ENCODE results near the gene KCNK15. TPM values are rescaled to one million over a fixed set of nuclear protein-coding genes. Genes with fewer than 3 reads are reported as not detected.

KCNK15 gene
- total RNA-seq, 1 experiment from 2014 or later: 0.33 TPM

DNA sequence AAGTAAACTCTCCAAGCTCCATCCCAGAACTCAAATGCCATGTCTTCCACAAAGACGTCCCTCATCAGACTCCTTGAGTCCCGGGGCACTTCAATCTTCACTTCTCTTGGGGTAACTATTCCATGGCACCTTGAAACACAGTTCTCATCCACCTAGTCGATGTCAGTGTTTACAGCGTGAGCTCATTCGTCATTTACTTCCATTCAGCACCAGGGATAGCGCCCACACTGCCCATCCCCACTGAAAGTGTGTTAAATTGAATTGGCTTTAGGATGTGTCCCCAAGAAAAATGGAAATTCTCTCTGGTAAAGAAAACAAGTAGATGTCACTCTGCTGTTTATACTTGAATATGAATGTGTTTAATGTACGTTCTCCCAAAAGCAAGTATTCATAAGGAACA is 31.3 kb downstream of the KCNK15 start:
- no peaks in the 10 kb centered on the region for H3K79me2 ChIP-seq (ENCODE audit: insufficient read depth, low read length)
- H3K4ac ChIP-seq (ENCODE audit: low read depth, low read length): no peak overlapping the region
- no peak overlapping the region for H3K18ac ChIP-seq (ENCODE audit: insufficient read length, low read depth, low read length)
- DNase-seq: no peak
- H2BK5ac ChIP-seq (ENCODE audit: insufficient read length, low read length): no peak overlapping the region
- no peak overlapping the region for H4K5ac ChIP-seq (ENCODE audit: insufficient read length, low read depth, low read length)
- H4K20me1 ChIP-seq (ENCODE audit: control insufficient read depth, insufficient read depth, insufficient read length): no peaks in the 10 kb centered on the region
- no peak overlapping the region for H3K4me2 ChIP-seq (ENCODE audit: insufficient read depth, insufficient read length, low read length)
- no peak overlapping the region for H2BK120ac ChIP-seq (ENCODE audit: low read depth, low read length, poor library complexity, severe bottlenecking)
- no peak overlapping the region for H2AK5ac ChIP-seq (ENCODE audit: insufficient read length, low read length)
- no peak overlapping the region for H2BK15ac ChIP-seq (ENCODE audit: low read depth, low read length)
- no peaks in the 10 kb centered on the region for H3K36me3 Mint-ChIP-seq (ENCODE audit: insufficient read depth in 1 of 3, low read depth in 3 of 3)
- TF ChIP-seq, protein P1, sequence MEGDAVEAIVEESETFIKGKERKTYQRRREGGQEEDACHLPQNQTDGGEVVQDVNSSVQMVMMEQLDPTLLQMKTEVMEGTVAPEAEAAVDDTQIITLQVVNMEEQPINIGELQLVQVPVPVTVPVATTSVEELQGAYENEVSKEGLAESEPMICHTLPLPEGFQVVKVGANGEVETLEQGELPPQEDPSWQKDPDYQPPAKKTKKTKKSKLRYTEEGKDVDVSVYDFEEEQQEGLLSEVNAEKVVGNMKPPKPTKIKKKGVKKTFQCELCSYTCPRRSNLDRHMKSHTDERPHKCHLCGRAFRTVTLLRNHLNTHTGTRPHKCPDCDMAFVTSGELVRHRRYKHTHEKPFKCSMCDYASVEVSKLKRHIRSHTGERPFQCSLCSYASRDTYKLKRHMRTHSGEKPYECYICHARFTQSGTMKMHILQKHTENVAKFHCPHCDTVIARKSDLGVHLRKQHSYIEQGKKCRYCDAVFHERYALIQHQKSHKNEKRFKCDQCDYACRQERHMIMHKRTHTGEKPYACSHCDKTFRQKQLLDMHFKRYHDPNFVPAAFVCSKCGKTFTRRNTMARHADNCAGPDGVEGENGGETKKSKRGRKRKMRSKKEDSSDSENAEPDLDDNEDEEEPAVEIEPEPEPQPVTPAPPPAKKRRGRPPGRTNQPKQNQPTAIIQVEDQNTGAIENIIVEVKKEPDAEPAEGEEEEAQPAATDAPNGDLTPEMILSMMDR (conservative IDR thresholded peaks at IDR 0.05): no peak
- no peaks in the 10 kb centered on the region for H3K79me1 ChIP-seq (ENCODE audit: insufficient read depth, low read depth, low read length, poor library complexity, severe bottlenecking)
- H4K8ac ChIP-seq (replicated peaks; ENCODE audit: insufficient read length, low read depth, low read length): no peak overlapping the region
- no peaks in the 10 kb centered on the region for H3K4me1 ChIP-seq (ENCODE audit: insufficient read depth, low read length)
- no peak overlapping the region for H2BK12ac ChIP-seq (ENCODE audit: insufficient read length, low read depth, low read length)
- no peaks in the 10 kb centered on the region for H3K9me3 Mint-ChIP-seq
- no peak overlapping the region for H3K23ac ChIP-seq (ENCODE audit: insufficient read length, low read depth, low read length)
- H2BK20ac ChIP-seq (ENCODE audit: low read depth, low read length, poor library complexity, severe bottlenecking): no peak overlapping the region
- no peak overlapping the region for H3K27ac ChIP-seq (ENCODE audit: insufficient read length, low read depth, low read length)
- no peaks in the 10 kb centered on the region for H3K9me3 ChIP-seq (ENCODE audit: control insufficient read depth, low read depth, low read length)
- H3K27me3 ChIP-seq (ENCODE audit: insufficient read depth, low read length): no peaks in the 10 kb centered on the region
- H3K27me3 Mint-ChIP-seq (ENCODE audit: low read depth): peaks cover 1% of the 10 kb centered on the region; the same call in 1 of the 2 replicates
- H3K56ac ChIP-seq (ENCODE audit: insufficient read length, low read depth, low read length): no peak overlapping the region
- H3K27ac Mint-ChIP-seq: no peak overlapping the region
- H3K23me2 ChIP-seq (ENCODE audit: insufficient read length, low read depth, low read length, poor library complexity, severe bottlenecking): no peaks in the 10 kb centered on the region
- H3K4me1 Mint-ChIP-seq: peaks cover 0 to 3% of the 10 kb centered on the region in 2 experiments; a peak in 2 of 4 replicates
- no peak overlapping the region for H3T11ph ChIP-seq (ENCODE audit: low read length)
- H3K9ac ChIP-seq (ENCODE audit: extremely low read depth, insufficient read length, low read length): no peak overlapping the region
- H3K14ac ChIP-seq (ENCODE audit: insufficient read depth, low read length): no peak overlapping the region
- no peak overlapping the region for H3K4me3 Mint-ChIP-seq
- WGBS (ENCODE audit: extremely low coverage, insufficient read length, low lambda C conversion rate): no CpG with 5 or more reads among the region's 7 CpGs
- no peak overlapping the region for H4K91ac ChIP-seq (ENCODE audit: insufficient read length, low read depth, low read length)
- no peak overlapping the region for H2AFZ ChIP-seq (ENCODE audit: low read length)
